Islet of Langerhans (tissue), 1 donor: Measurements from ENCODE around the gene RIMS4.

Experiments used
- FAIRE-seq: peaks from one replicate; lab custom pipeline; 2011; peaks lifted over from hg19 to GRCh38; lab: Jason Lieb, UNC

Gene RIMS4

GRCh38 chr20:44739942-44740341 lies 70.4 kb downstream of the RIMS4 start:
- no peak for FAIRE-seq

DNA sequence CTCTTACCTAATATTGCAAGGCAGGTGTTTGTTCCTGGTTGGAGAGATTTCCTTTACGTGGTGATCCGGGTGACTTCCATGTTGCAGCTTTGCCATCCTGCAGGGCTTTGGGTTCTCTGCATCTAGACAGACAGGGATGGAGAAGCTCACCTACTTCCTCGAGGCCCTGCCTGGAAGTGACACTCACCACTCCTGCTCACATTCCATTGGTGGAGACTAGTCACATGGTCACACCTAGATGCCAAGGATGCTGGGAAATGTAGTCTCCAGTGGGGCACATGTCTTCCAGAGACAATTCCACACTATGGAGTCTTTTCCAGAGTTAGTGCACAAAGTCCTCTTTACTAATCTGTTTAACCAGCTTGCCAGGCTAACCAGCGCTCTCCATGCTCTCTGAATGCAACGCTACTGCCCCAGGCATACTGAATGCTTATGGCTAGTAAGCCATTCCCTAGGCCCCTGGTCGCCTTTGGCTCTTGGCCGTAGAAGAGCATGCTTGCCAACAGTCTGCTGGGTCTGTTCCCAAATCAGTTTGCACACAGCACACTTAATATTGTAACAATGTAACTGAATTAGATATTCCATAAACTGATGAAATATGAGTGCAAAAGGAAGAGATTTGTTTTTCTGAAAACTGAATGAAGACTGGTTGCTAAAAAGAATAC lies 71.4 kb downstream of the RIMS4 start:
- no peak for FAIRE-seq

GRCh38 chr20:44737116-44737515 lies 73.2 kb downstream of the RIMS4 start:
- FAIRE-seq: no peak

GRCh38 chr20:44736170-44737021 lies 74.0 kb downstream of the RIMS4 start:
- no peak for FAIRE-seq

GRCh38 chr20:44735816-44736169 lies 74.6 kb downstream of the RIMS4 start:
- FAIRE-seq: no peak

DNA sequence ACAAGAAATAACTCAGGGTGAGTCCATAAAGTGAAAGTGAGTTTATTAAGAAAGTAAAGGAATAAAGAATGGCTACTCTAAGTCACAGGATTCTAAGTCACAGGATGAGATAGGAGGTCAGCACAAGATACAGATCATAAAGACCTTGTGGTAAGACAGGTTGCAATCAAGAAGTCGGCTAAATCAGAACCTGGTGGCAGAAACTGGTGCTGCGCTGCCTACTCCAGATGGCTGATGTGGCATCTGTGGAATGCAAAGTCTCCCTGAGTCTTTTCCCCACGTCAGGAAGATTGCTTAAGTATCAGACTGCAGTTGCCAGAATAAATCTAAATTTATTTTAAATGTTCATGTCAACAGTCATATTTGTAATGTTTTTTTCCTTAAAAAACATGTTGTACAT lies 75.4 kb downstream of the RIMS4 start:
- no peak for FAIRE-seq

- no peak for FAIRE-seq
These were observed 76.8 kb downstream of the RIMS4 start for GRCh38 chr20:44733341-44734069.

GRCh38 chr20:44732327-44732726 lies 78.0 kb downstream of the RIMS4 start:
- no peak for FAIRE-seq

- FAIRE-seq: no peak
These were observed 78.7 kb downstream of the RIMS4 start for GRCh38 chr20:44731657-44732056.

- FAIRE-seq: no peak
These were observed 79.9 kb downstream of the RIMS4 start for GRCh38 chr20:44730441-44730840.

GRCh38 chr20:44728801-44729443 lies 81.4 kb downstream of the RIMS4 start:
- FAIRE-seq: no peak

DNA sequence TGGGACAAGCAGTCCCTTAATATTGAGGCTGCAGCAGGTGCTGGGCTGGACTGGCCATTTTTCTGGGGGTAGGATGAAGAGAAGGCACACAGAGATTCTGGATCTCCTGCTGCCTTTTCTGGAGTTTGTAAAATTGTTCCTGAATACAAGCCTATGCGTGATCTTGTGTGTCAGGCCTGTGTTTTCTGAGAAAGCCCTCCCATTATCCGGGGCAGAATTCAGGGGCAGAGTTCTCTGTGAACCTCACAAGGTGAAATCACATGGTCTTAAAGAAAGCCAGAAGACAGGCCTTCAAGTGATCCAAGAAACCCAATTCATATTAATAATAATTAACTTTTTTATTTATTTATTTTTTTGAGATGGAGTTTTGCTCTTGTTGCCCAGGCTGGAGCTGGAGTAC lies 82.7 kb downstream of the RIMS4 start:
- no peak for FAIRE-seq

DNA sequence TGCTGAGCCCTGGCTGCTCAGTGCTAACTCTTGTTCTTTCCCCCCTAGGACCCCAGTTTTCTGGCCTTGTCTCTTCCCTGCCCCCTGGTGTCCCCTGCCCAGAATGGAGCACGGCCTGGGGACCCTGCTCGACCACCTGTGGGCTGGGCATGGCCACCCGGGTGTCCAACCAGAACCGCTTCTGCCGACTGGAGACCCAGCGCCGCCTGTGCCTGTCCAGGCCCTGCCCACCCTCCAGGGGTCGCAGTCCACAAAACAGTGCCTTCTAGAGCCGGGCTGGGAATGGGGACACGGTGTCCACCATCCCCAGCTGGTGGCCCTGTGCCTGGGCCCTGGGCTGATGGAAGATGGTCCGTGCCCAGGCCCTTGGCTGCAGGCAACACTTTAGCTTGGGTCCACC lies 83.3 kb downstream of the RIMS4 start:
- FAIRE-seq: no peak

DNA sequence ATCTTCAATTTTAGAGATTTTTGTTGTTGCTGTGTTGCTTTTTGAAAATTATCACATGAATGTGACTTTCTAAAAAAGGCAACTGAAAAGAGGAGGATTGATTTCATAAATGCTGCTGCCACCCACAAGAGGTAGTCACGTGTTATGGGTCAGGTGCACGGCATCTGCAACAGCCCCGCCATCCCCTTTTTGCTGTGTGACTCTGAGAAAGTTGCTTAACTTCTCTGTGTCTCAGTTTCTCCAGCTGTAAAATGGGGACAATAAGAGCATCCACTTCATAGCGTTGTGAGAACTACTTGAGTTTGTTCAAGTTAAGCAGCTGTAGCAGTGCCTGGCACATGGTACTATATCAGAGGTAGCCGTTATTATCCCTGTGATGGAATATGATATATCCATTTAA lies 84.5 kb downstream of the RIMS4 start:
- no peak for FAIRE-seq

DNA sequence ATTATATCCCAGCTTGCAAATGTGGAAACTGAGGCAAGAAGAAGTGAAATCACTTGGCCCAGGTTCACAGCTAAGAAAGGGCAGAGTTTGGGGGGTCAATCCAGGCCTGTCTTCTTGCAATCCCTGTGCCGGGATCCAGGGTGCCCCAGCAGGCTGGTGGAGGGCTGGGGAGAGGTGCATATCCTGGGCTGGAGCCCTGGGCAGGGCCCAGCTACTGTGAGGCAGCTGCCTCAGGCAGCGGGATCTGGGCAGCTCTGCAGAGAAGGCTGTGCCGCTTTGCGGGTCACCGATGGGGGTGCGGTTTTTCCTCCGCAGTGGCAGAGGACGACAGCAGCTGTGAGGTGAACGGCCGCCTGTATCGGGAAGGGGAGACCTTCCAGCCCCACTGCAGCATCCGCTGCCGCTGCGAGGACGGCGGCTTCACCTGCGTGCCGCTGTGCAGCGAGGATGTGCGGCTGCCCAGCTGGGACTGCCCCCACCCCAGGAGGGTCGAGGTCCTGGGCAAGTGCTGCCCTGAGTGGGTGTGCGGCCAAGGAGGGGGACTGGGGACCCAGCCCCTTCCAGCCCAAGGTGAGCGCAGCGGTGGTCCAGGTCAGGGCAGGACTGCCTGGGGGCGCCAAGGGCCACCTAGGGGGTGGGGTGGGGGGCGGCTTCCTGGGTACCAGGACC lies 85.8 kb downstream of the RIMS4 start:
- FAIRE-seq: no peak

DNA sequence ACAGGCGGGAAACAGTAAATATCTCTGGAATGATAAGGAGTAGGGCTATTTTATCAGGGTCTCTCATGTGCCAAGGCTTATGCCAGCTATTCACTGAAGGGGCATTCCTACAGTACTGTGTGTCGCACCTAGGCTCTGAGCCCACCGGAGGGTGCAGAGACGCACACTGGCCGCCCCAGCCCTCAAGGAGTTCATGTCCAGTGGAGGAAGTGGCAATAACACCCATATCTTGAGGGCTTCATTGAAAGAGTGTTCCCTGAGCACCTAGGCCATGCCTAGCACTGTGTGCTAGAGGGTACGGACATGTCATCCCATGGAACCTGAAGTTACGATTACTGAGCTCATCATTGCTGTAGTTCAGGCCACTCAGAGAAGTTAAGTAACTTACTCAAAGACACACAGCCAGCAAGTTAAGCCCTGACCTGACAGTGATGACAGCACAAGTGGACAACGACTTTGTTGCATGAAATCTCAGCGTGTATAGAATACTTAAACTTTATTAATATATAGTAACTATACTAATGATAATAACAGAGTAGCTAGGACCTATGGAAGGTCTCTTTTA lies 86.5 kb downstream of the RIMS4 start:
- FAIRE-seq: no peak

DNA sequence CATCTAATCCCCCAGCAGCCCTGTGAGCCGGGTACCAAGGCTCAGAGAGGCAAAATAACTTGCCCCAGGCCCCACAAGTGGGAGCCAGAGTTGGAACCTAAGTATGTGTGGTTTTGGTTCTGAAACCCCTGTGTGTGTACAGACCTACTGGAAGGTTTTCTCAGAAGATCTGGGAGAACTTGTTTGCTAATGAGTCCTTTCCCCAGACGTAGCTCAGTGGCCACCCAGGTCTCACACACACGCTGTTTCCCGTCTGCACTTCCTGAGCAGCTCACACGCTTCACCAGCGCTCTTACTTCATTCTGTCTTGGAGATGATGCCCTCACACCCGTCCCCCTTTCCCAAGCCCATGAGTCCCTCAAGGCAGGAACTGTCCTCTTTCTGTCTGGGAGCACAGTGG lies 87.0 kb downstream of the RIMS4 start:
- no peak for FAIRE-seq

GRCh38 chr20:44722990-44723389 lies 87.4 kb downstream of the RIMS4 start:
- FAIRE-seq: no peak

DNA sequence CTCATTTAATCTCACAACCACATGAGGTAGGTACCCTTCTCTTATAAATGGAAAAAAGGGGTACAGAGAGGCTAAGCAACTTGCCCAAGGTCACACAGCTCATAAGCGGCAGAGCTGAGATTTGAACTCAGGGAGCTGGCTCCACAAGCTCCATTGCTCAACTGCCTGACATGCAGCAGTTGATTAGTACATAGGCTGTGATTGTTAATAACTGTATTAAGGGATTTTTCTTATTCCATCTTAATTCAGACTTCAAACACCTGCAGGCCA lies 88.6 kb downstream of the RIMS4 start:
- no peak for FAIRE-seq

DNA sequence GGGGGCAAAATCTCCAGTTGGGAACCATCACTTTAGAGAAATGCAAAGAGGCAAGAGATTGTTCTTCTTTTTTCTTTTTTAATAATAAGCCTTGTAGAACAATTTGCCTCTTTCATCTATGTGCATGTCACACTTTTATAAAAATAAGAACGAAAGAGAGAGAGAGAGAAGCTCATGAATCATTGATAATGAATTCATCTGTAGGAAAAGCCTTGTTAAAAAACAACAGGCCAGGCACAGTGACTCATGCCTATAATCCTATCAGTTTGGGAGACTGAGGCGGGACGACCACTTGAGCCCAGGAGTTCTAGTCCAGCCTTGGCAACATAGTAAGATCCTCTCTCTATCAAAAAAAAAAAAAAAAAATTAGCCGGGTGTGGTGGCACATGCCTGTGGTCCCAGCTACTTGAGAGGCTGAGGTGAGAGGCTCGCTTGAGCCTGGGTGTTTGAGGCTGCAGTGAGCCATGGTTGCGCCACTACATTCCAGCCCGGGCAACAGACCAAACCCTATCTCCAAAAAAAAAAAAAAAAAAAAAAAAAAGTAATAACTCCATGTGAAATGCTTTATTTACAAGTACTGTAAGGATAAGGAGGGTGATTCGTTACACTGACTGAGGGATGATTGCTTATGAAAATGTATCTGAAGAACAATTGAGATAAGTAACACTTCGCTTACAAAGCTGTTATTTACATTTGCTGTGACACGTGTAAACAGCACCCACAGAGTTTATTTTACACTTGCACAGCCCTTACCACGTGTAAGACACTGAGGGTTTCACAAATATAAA lies 89.2 kb downstream of the RIMS4 start:
- FAIRE-seq: no peak

- no peak for FAIRE-seq
These were observed 89.7 kb downstream of the RIMS4 start for GRCh38 chr20:44720621-44720996.
